Thoracic aorta (tissue), 2 donors: Measurements from ENCODE around the gene SDHAF1. TPM values are rescaled to one million over a fixed set of nuclear protein-coding genes. Genes with fewer than 3 reads are reported as not detected.
A peak's percentile ranks its signal among the peaks of the same experiment; 100 is the strongest.
"Not testable (repeated sequence)": the region's sequence is repeated elsewhere in the genome, so short reads cannot be mapped to it uniquely, and the experiment has no call there.

Experiments used
- ATAC-seq: fragments of 150-250 bp; one replicate; pipeline ENCODE4 v1.8.0; 2017; ENCODE audit warnings: low read depth; ENCODE audit not compliant: insufficient number of reproducible peaks, low FRiP score
- DNase-seq: peaks from one replicate; pipeline ENCODE4 v3.0.0-alpha.2; 2020; ENCODE audit warnings: low spot score
- H3K27ac ChIP-seq, 2 donors: fragments of 200-600 bp; sonication (generic); 1 replicate in 1 of 2; 2 replicates in 1 of 2; pipeline ENCODE4 v1.5.1; 2016; ENCODE audit warnings: mild to moderate bottlenecking in 2 of 2, moderate library complexity in 2 of 2
- H3K27me3 ChIP-seq: fragments of 200-600 bp; sonication (generic); replicated peaks from 2 replicates; pipeline ENCODE4 v1.6.0; 2016; ENCODE audit warnings: mild to moderate bottlenecking; ENCODE audit not compliant: insufficient read depth
- H3K36me3 ChIP-seq: fragments of 200-600 bp; sonication (generic); one replicate; pipeline ENCODE4 v1.5.1; 2016
- H3K4me1 ChIP-seq, 2 donors: fragments of 200-600 bp; sonication (generic); 1 replicate in 1 of 2; 2 replicates in 1 of 2; pipeline versions ENCODE4 v1.5.1 to v1.6.0; 2016; ENCODE audit warnings: low read depth in 2 of 2, mild to moderate bottlenecking in 1 of 2; ENCODE audit not compliant: control insufficient read depth in 1 of 2
- H3K4me3 ChIP-seq: fragments of 200-600 bp; sonication (generic); 2 replicates; pipeline ENCODE4 v1.5.1; 2016; ENCODE audit warnings: mild to moderate bottlenecking
- H3K9me3 ChIP-seq: fragments of 200-600 bp; sonication (generic); 2 replicates; pipeline ENCODE4 v1.5.1; 2016
- CTCF ChIP-seq: fragments of 200-600 bp; sonication (generic); IDR thresholded peaks from one replicate; pipeline ENCODE4 v1.5.1; 2019; ENCODE audit warnings: antibody characterized with exemption
- total RNA-seq, 2 donors: library from RNA; depleted of rRNA; stranded (reverse); fragments of >200 nt; gene quantifications; one replicate each; pipeline versions ENCODE4 v1.1.0 to v1.2.3, GENCODE V29; 2016

The SDHAF1 gene
- total RNA-seq, 2 donors from 2014 or later, result 43.0 to 70.5 TPM

GRCh38 chr19:36030264-36031148 lies 35.5 kb downstream of the SDHAF1 start:
- ATAC-seq (no peak), DNase-seq (no peak)
- H3K27me3 ChIP-seq, result no peaks in the 10 kb centered on the region
- peaks cover 15% of the 10 kb centered on the region for H3K36me3 ChIP-seq
- no peak for TF ChIP-seq CTCF
- H3K9me3 ChIP-seq, result no peaks in the 10 kb centered on the region
- H3K4me3 ChIP-seq, result no peak overlapping the region
- H3K4me1 ChIP-seq, result peaks cover 5 to 10% of the 10 kb centered on the region in 2 donors
- H3K27ac ChIP-seq, result no peak overlapping the region

- no peak for ATAC-seq
- no peaks in the 10 kb centered on the region for H3K9me3 ChIP-seq
- peaks cover 10% of the 10 kb centered on the region for H3K36me3 ChIP-seq
- DNase-seq, result no peak
- H3K27ac ChIP-seq, result no peak overlapping the region
- H3K4me3 ChIP-seq, result no peak overlapping the region
- TF ChIP-seq CTCF, result no peak
- H3K27me3 ChIP-seq, result no peaks in the 10 kb centered on the region
- H3K4me1 ChIP-seq, result peaks cover 5 to 10% of the 10 kb centered on the region in 2 donors
These were observed 36.3 kb downstream of the SDHAF1 start for GRCh38 chr19:36031308-36031707.

- DNase-seq (no peak), ATAC-seq (peak; percentile 66)
- Histone ChIP-seq H3K36me3 (no peaks in the 10 kb centered on the region), H3K4me1 (peaks cover 5 to 10% of the 10 kb centered on the region in 2 donors), H3K27ac (peak within 1 kb of the TSS; percentile 81 to 83), H3K9me3 (no peaks in the 10 kb centered on the region), H3K4me3 (peak within 1 kb of the TSS; percentile 99), H3K27me3 (no peaks in the 10 kb centered on the region)
- TF ChIP-seq CTCF, result peak; percentile 46
These were observed 37.5 kb downstream of the SDHAF1 start, which contains the start of gene CLIP3 for GRCh38 chr19:36032251-36033104. TSS of gene CLIP3 (minus strand) at chr19:36032873. CDS start at chr19:36032357, 516 bp downstream.

GRCh38 chr19:36040495-36040894 lies 45.5 kb downstream of the SDHAF1 start:
- no peak overlapping the region for H3K27ac ChIP-seq

GRCh38 chr19:36041092-36041491 lies 46.1 kb downstream of the SDHAF1 start:
- H3K4me3 ChIP-seq, H3K4me1 ChIP-seq, H3K27me3 ChIP-seq, H3K9me3 ChIP-seq, ATAC-seq, H3K36me3 ChIP-seq, DNase-seq, H3K27ac ChIP-seq: not testable (repeated sequence)

More at GRCh38 chr19:36040495-36040894, 45.5 kb downstream of the SDHAF1 start:
- Histone ChIP-seq H3K9me3 (no peaks in the 10 kb centered on the region), H3K36me3 (no peaks in the 10 kb centered on the region), H3K27me3 (no peaks in the 10 kb centered on the region), H3K4me1 (no peaks in the 10 kb centered on the region), H3K4me3 (no peak overlapping the region)
- no peak for TF ChIP-seq CTCF
- DNase-seq (no peak), ATAC-seq (no peak)
